Measurements from ENCODE around the gene SYNM. TPM values are rescaled to one million over a fixed set of nuclear protein-coding genes. Genes with fewer than 3 reads are reported as not detected.

SYNM gene
- total RNA-seq, 2 donors from 2014 or later, result 2.3 to 12.5 TPM

GRCh38 chr15:99182791-99183190 is 77.9 kb downstream of the SYNM start:
- Histone ChIP-seq H3K4me3 (ENCODE audit: low read length) (no peak overlapping the region), H3K27me3 (ENCODE audit: control insufficient read depth, insufficient read depth, low read length, poor library complexity, severe bottlenecking) (no peaks in the 10 kb centered on the region), H3K27ac (ENCODE audit: low read depth, low read length) (no peak overlapping the region), H3K36me3 (ENCODE audit: control insufficient read depth, insufficient read depth, low read length) (peaks cover 5% of the 10 kb centered on the region), H3K9me3 (ENCODE audit: control insufficient read depth, low read length) (no peaks in the 10 kb centered on the region), H3K4me1 (ENCODE audit: control insufficient read depth, insufficient read depth, low read length) (peaks cover 7% of the 10 kb centered on the region), H3K9ac (ENCODE audit: extremely low read depth, low read length, poor library complexity, severe bottlenecking) (no peak overlapping the region)
- Mint-ChIP-seq H3K27me3 (ENCODE audit: insufficient read depth) (no peaks in the 10 kb centered on the region), H3K27ac (no peak overlapping the region), H3K4me3 (no peak overlapping the region), H3K9me3 (peaks cover 3% of the 10 kb centered on the region), H3K4me1 (peaks cover 37% of the 10 kb centered on the region), H3K36me3 (ENCODE audit: low read depth) (peaks cover 26% of the 10 kb centered on the region)
- no peak for DNase-seq
- TF ChIP-seq, protein P1, sequence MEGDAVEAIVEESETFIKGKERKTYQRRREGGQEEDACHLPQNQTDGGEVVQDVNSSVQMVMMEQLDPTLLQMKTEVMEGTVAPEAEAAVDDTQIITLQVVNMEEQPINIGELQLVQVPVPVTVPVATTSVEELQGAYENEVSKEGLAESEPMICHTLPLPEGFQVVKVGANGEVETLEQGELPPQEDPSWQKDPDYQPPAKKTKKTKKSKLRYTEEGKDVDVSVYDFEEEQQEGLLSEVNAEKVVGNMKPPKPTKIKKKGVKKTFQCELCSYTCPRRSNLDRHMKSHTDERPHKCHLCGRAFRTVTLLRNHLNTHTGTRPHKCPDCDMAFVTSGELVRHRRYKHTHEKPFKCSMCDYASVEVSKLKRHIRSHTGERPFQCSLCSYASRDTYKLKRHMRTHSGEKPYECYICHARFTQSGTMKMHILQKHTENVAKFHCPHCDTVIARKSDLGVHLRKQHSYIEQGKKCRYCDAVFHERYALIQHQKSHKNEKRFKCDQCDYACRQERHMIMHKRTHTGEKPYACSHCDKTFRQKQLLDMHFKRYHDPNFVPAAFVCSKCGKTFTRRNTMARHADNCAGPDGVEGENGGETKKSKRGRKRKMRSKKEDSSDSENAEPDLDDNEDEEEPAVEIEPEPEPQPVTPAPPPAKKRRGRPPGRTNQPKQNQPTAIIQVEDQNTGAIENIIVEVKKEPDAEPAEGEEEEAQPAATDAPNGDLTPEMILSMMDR (conservative IDR thresholded peaks at IDR 0.05), result no peak
- 90 to 92% methylated on average over 1 of the region's 1 CpG for WGBS, 2 experiments (ENCODE audit: insufficient coverage in 1 of 2, insufficient read length in 1 of 2)

Other genes starting within 250 kb of the SYNM start
- gene PGPEP1L, start 97.3 kb upstream of the SYNM start, total RNA-seq, result not detected
- gene TTC23, start 144.5 kb downstream of the SYNM start, total RNA-seq, result 10 to 100 TPM; 20.7 to 26.3 TPM
- gene LRRC28, start 146.4 kb downstream of the SYNM start, total RNA-seq, result 10 to 100 TPM; 26.1 to 35.5 TPM

Measured in endodermal cell (in vitro differentiated cells).